Esophagus muscularis mucosa (tissue), 4 donors: ENCODE measurements around the gene HTT. TPM values are rescaled to one million over a fixed set of nuclear protein-coding genes. Genes with fewer than 3 reads are reported as not detected.
"Not testable (repeated sequence)": the region's sequence is repeated elsewhere in the genome, so short reads cannot be mapped to it uniquely, and the experiment has no call there.

Source experiments
- DNase-seq: peaks from one replicate; pipeline ENCODE4 v3.0.0-alpha.2; 2017; ENCODE audit errors: extremely low spot score
- H3K27ac ChIP-seq, 4 donors: fragments of 200-600 bp; sonication (generic); replicated peaks in 1 of 4; 1 replicate in 3 of 4; 2 replicates in 1 of 4; pipeline ENCODE4 v1.5.1; 2016 to 2019; ENCODE audit warnings: mild to moderate bottlenecking in 1 of 4
- H3K27me3 ChIP-seq, 4 donors: fragments of 200-600 bp; sonication (generic); one replicate each; pipeline versions ENCODE4 v1.5.1 to v1.6.0; 2016 to 2019
- H3K36me3 ChIP-seq, 4 donors: fragments of 200-600 bp; sonication (generic); one replicate each; pipeline ENCODE4 v1.5.1; 2016 to 2019
- H3K4me1 ChIP-seq, 4 donors: fragments of 200-600 bp; sonication (generic); one replicate each; pipeline ENCODE4 v1.5.1; 2016 to 2019
- H3K4me3 ChIP-seq, 4 donors: fragments of 200-600 bp; sonication (generic); 1 replicate in 2 of 4; 2 replicates in 2 of 4; pipeline ENCODE4 v1.5.1; 2016 to 2019; ENCODE audit warnings: mild to moderate bottlenecking in 4 of 4, moderate library complexity in 1 of 4
- H3K9me3 ChIP-seq, 4 donors: fragments of 200-600 bp; sonication (generic); 1 replicate in 3 of 4; 2 replicates in 1 of 4; pipeline ENCODE4 v1.5.1; 2016 to 2019
- EP300 ChIP-seq: sonication (generic); formaldehyde crosslinking; IDR thresholded peaks from one replicate; pipeline ENCODE4 v1.6.1; 2017; ENCODE audit warnings: antibody characterized with exemption
- POLR2A ChIP-seq: fragments of 450-650 bp; IDR thresholded peaks from one replicate; pipeline ENCODE4 v1.6.1; 2017; ENCODE audit warnings: antibody characterized with exemption, moderate library complexity, mild to moderate bottlenecking, low read depth
- POLR2AphosphoS5 ChIP-seq, 2 donors: sonication (generic); formaldehyde crosslinking; IDR thresholded peaks; one replicate each; pipeline ENCODE4 v1.6.1; 2017; ENCODE audit warnings: antibody characterized with exemption in 2 of 2
- WGBS: methylation state at CpG from one replicate; pipeline ENCODE4 v1.1.5; 2018; 5-methylcytosine and 5-hydroxymethylcytosine counted together
- intact Hi-C: fragments of 100-400 bp; cut with DNase I; formaldehyde crosslinking; loops from one replicate; pipeline ENCODE4 v1.15.1; 2023
- total RNA-seq, 4 donors: library from RNA; depleted of rRNA; stranded (reverse); fragments of >200 nt; gene quantifications; one replicate each; pipeline versions ENCODE4 v1.1.0 to v1.2.1, GENCODE V29; 2016
- TF ChIP-seq, protein P1 (sequence below), 3 experiments: fragments of 200-600 bp in 2 of 3; fragments of 450-650 bp in 1 of 3; sonication (generic) in 2 of 3; IDR thresholded peaks; one replicate each; pipeline ENCODE4 v1.5.1; 2017 to 2019; ENCODE audit warnings: antibody characterized with exemption in 3 of 3, mild to moderate bottlenecking in 2 of 3, moderate library complexity in 1 of 3

Gene HTT
- total RNA-seq, 4 donors from 2014 or later, result 30.2 to 65.7 (median 49.3) TPM

DNA sequence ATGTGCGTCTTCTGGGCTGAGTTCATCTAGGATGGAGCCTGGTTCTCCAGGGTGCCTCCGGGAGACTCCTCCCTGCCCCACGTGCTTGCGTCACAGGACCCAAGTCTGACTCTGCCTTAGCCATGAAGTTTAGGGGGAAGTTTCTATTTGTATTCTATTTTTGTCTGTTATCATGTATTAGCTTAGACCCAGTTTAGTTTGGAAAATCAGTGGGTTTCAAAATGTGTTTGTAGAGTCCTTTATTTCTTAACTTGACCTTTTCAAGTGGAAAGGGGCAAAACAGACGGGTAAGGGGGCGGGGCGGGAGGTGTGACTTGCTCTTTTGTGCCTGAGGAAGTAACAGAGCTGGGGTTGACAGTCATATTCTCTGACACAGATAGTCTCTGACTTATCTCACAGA, 86.0 kb downstream of the HTT start:
- WGBS, result 91% methylated on average over 7 of the region's 7 CpGs

DNA sequence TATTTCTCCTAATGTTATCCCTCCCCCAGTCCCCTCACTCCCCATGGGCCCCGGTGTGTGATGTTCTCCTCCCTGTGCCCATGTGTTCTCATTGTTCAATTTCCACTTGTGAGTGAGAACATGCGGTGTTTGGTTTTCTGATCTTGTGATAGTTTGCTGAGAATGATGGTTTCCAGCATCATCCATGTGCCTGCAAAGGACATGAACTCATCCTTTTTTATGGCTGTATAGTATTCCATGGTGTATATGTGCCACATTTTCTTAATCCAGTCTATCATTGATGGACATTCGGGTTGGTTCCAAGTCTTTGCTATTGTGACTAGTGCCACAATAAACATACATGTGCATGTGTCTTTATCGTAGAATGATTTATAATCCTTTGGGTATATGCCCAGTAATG, 86.6 kb downstream of the HTT start:
- intact Hi-C loops, H3K27me3 ChIP-seq, DNase-seq, H3K27ac ChIP-seq, H3K4me1 ChIP-seq, H3K4me3 ChIP-seq: not testable (repeated sequence)
- Histone ChIP-seq H3K36me3 (peaks cover 32 to 80% (median 60%) of the 10 kb centered on the region in 4 donors), H3K9me3 (peaks cover 0 to 11% (median 6%) of the 10 kb centered on the region in 4 donors)
- 99% methylated on average over 4 of the region's 4 CpGs for WGBS

More for the DNA sequence above, 86.0 kb downstream of the HTT start:
- H3K27me3 ChIP-seq, result no peaks in the 10 kb centered on the region
- H3K27ac ChIP-seq, result no peak overlapping the region
- no peak overlapping the region for H3K4me3 ChIP-seq
- intact Hi-C loops, result no loop called here
- no peak for DNase-seq
- no peaks in the 10 kb centered on the region for H3K4me1 ChIP-seq
- H3K36me3 ChIP-seq, result peaks cover 36 to 80% (median 65%) of the 10 kb centered on the region in 4 donors
- peaks cover 0 to 11% (median 6%) of the 10 kb centered on the region in 4 donors for H3K9me3 ChIP-seq
- TF ChIP-seq EP300, result no peak
- TF ChIP-seq POLR2A, result no peak
- TF ChIP-seq, protein P1, sequence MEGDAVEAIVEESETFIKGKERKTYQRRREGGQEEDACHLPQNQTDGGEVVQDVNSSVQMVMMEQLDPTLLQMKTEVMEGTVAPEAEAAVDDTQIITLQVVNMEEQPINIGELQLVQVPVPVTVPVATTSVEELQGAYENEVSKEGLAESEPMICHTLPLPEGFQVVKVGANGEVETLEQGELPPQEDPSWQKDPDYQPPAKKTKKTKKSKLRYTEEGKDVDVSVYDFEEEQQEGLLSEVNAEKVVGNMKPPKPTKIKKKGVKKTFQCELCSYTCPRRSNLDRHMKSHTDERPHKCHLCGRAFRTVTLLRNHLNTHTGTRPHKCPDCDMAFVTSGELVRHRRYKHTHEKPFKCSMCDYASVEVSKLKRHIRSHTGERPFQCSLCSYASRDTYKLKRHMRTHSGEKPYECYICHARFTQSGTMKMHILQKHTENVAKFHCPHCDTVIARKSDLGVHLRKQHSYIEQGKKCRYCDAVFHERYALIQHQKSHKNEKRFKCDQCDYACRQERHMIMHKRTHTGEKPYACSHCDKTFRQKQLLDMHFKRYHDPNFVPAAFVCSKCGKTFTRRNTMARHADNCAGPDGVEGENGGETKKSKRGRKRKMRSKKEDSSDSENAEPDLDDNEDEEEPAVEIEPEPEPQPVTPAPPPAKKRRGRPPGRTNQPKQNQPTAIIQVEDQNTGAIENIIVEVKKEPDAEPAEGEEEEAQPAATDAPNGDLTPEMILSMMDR (IDR thresholded peaks at IDR 0.05), result no peak
- TF ChIP-seq POLR2AphosphoS5 (IDR thresholded peaks at IDR 0.05), result no peak

DNA sequence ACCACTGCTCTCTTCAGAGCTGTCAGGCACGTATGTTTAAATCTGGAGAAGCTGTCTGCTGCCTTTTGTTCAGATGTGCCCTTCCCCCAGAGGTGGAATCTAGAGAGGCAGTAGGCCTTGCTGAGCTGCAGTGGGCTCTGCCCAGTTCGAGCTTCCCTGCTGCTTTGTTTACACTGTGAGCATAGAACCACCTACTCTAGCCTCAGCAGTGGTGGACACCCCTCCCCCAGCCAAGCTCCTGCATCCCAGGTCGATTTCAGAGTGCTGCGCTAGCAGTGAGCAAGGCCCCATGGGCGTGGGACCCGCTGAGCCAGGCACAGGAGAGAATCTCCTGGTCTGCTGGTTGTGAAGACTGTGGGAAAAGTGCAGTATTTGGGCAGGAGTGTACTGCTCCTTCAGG, 92.0 kb downstream of the HTT start:
- WGBS, result 45% methylated on average over 2 of the region's 6 CpGs
- H3K4me1 ChIP-seq, result peaks cover 5 to 14% (median 8%) of the 10 kb centered on the region in 4 donors
- peaks cover 0 to 11% (median 6%) of the 10 kb centered on the region in 4 donors for H3K9me3 ChIP-seq
- H3K36me3 ChIP-seq, result peaks cover 7 to 42% (median 26%) of the 10 kb centered on the region in 4 donors
- H3K27ac ChIP-seq, intact Hi-C loops, DNase-seq, H3K27me3 ChIP-seq, H3K4me3 ChIP-seq: not testable (repeated sequence)

DNA sequence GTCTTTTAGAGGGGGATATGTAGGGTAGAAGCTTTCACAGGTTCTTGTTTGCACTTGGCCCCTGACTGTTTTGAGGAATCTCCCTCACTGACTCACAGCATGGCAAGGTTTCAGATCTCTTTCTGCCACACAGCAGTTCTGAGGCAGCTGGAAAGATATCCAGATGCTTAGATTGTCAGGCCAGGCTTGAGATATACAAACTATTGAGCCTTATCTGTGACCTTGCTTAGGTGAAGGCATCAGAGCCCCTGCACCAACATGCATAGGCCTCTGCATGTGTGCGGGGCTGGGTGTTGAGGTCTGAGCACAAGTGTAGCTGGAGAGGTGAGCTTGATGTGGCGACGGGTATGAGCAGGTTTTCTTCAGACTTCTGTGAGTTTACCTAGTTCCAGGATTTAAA, 93.5 kb downstream of the HTT start:
- intact Hi-C loops, result no loop called here
- Histone ChIP-seq H3K4me3 (no peak overlapping the region), H3K27ac (peak overlapping the region in 3 of 4 donors; percentile 7 to 31 (median 19)), H3K27me3 (no peaks in the 10 kb centered on the region), H3K36me3 (peaks cover 9 to 42% (median 29%) of the 10 kb centered on the region in 4 donors), H3K4me1 (peaks cover 5 to 14% (median 8%) of the 10 kb centered on the region in 4 donors), H3K9me3 (peaks cover 0 to under 1% (median 0%) of the 10 kb centered on the region in 4 donors)
- TF ChIP-seq, protein P1 (IDR thresholded peaks at IDR 0.05), result no peak
- TF ChIP-seq EP300, result no peak
- no peak for TF ChIP-seq POLR2AphosphoS5 (IDR thresholded peaks at IDR 0.05)
- no peak for TF ChIP-seq POLR2A
- no peak for DNase-seq
- WGBS, result 66% methylated on average over 3 of the region's 3 CpGs

DNA sequence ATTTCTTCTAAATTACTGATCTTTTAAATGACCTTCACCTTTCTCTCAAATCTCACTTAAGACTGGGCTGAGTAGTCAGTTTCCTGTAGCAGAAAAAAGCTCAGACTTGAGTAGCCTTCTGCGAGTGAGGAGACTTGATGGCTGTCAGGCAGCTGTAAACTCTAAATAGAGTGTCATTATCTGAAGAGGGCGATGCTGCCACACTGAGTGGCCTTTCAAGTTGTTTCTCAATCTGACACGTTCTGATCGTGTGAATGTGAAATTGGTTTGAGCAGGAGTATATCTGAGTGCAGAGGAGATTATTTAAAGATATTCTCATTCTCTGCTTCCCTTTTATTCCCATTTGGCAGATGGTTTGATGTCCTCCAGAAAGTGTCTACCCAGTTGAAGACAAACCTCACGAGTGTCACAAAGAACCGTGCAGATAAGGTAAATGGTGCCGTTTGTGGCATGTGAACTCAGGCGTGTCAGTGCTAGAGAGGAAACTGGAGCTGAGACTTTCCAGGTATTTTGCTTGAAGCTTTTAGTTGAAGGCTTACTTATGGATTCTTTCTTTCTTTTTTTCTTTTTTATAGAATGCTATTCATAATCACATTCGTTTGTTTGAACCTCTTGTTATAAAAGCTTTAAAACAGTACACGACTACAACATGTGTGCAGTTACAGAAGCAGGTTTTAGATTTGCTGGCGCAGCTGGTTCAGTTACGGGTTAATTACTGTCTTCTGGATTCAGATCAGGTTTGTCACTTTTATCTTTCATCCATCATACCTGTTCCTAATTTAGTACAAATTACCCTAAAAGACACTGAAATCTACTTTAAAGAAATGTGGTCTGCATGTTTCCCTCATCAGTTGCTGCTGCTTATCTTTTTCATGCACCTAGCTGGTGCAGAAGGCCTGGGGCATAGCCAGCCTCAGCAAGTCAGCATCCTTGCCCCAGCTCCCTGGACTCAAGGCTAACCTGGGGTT, 100.2 kb downstream of the HTT start:
- intact Hi-C loops, result no loop called here
- Histone ChIP-seq H3K9me3 (no peaks in the 10 kb centered on the region), H3K36me3 (peaks cover 21 to 83% (median 77%) of the 10 kb centered on the region in 4 donors), H3K4me3 (no peak overlapping the region), H3K4me1 (peaks cover 0 to 6% (median 0%) of the 10 kb centered on the region in 4 donors), H3K27ac (no peak overlapping the region), H3K27me3 (no peaks in the 10 kb centered on the region)
- no peak for TF ChIP-seq EP300
- TF ChIP-seq, protein P1 (IDR thresholded peaks at IDR 0.05), result no peak
- no peak for TF ChIP-seq POLR2A
- 85% methylated on average over 12 of the region's 12 CpGs for WGBS
- no peak for DNase-seq
